Naive thymus-derived CD4-positive, alpha-beta T cell (primary cell): ENCODE data around the gene ARHGAP42. TPM values are rescaled to one million over a fixed set of nuclear protein-coding genes. Genes with fewer than 3 reads are reported as not detected.
A peak's percentile ranks its signal among the peaks of the same experiment; 100 is the strongest.

Experiments
- ATAC-seq: fragments of 150-1000 bp; cut with Tn5 transposase; 2 replicates; pipeline ENCODE4 v1.10.0; 2021; ENCODE audit warnings: mild to moderate bottlenecking, moderate library complexity
- CTCF ChIA-PET: fragments of 350-600 bp; sonication (Branson Sonifier 250); formaldehyde crosslinking; loops from one replicate; lab custom pipeline; 2021; ENCODE audit warnings: antibody characterized with exemption; lab: Charles Lee
- POLR2A ChIA-PET: fragments of 350-600 bp; sonication (Branson Sonifier 250); formaldehyde crosslinking; loops from one replicate; lab custom pipeline; 2021; ENCODE audit warnings: antibody characterized with exemption, inconsistent platforms; lab: Charles Lee
- DNase-seq, 9 donors: peaks; one replicate each; pipeline versions ENCODE4 v3.0.0 to v3.0.0-alpha.2; 2020 to 2022; ENCODE audit warnings: mixed read lengths in 1 of 9
- H3K27ac ChIP-seq: one replicate; pipeline ENCODE4 v1.7.0; 2013; ENCODE audit warnings: mild to moderate bottlenecking, low read depth, low read length, moderate library complexity
- H3K27me3 ChIP-seq, 2 donors: one replicate each; pipeline ENCODE4 v1.7.0; 2013; ENCODE audit warnings: low read length in 2 of 2, mild to moderate bottlenecking in 2 of 2, moderate library complexity in 2 of 2; ENCODE audit not compliant: control insufficient read depth in 2 of 2, insufficient read depth in 2 of 2
- H3K36me3 ChIP-seq, 3 experiments: 1 replicate in 2 of 3; 2 replicates in 1 of 3; pipeline ENCODE4 v1.7.0; 2013; ENCODE audit warnings: low read length in 3 of 3, mild to moderate bottlenecking in 3 of 3, moderate library complexity in 1 of 3; ENCODE audit not compliant: insufficient read depth in 3 of 3, control insufficient read depth in 2 of 3
- H3K4me1 ChIP-seq, 2 donors: one replicate each; pipeline ENCODE4 v1.7.0; 2013; ENCODE audit warnings: low read length in 2 of 2, mild to moderate bottlenecking in 2 of 2, moderate library complexity in 1 of 2; ENCODE audit not compliant: control insufficient read depth in 2 of 2, insufficient read depth in 2 of 2
- H3K4me3 ChIP-seq: 2 replicates; pipeline ENCODE4 v1.7.0; 2013; ENCODE audit warnings: mild to moderate bottlenecking, low read length
- H3K9me3 ChIP-seq, 3 experiments: 1 replicate in 2 of 3; 2 replicates in 1 of 3; pipeline ENCODE4 v1.7.0; 2013; ENCODE audit warnings: low read length in 3 of 3; ENCODE audit not compliant: control insufficient read depth in 2 of 3
- H3K27ac Mint-ChIP-seq, 9 donors: one replicate each; pipeline ENCODE4 v1.8.0; 2020 to 2022; ENCODE audit warnings: mixed read lengths in 9 of 9, mild to moderate bottlenecking in 8 of 9, moderate library complexity in 5 of 9, inconsistent platforms in 2 of 9
- H3K27me3 Mint-ChIP-seq, 5 donors: one replicate each; pipeline ENCODE4 v1.8.0; 2021 to 2022; ENCODE audit warnings: mixed read lengths in 5 of 5, mild to moderate bottlenecking in 1 of 5
- H3K36me3 Mint-ChIP-seq, 5 donors: one replicate each; pipeline ENCODE4 v1.8.0; 2020 to 2022; ENCODE audit warnings: mixed read lengths in 5 of 5, mild to moderate bottlenecking in 3 of 5, inconsistent platforms in 1 of 5
- H3K4me1 Mint-ChIP-seq, 7 donors: one replicate each; pipeline ENCODE4 v1.8.0; 2020 to 2022; ENCODE audit warnings: mixed read lengths in 7 of 7, mild to moderate bottlenecking in 3 of 7, inconsistent platforms in 1 of 7
- H3K4me3 Mint-ChIP-seq, 10 donors: one replicate each; pipeline ENCODE4 v1.8.0; 2020 to 2022; ENCODE audit warnings: mild to moderate bottlenecking in 10 of 10, mixed read lengths in 10 of 10, moderate library complexity in 6 of 10, inconsistent platforms in 2 of 10
- H3K9me3 Mint-ChIP-seq, 11 donors: one replicate each; pipeline ENCODE4 v1.8.0; 2020 to 2022; ENCODE audit warnings: mixed read lengths in 11 of 11, mild to moderate bottlenecking in 4 of 11, inconsistent platforms in 1 of 11, moderate library complexity in 1 of 11
- intact Hi-C, 2 donors: fragments of 100-400 bp; cut with micrococcal nuclease; formaldehyde crosslinking; loops; one replicate each; pipeline ENCODE4 v1.15.1; 2023
- polyA plus RNA-seq, 2 donors: library from polyadenylated mRNA; unstranded; fragments of 300-500 nt; fragmentation: Illumina TruSeq; gene quantifications; one replicate each; pipeline ENCODE4 v1.2.3, GENCODE V29; 2021
- total RNA-seq, 6 experiments: library from RNA in 5 of 6; stranded (reverse) in 5 of 6; gene quantifications; 1 replicate in 5 of 6; 2 replicates in 1 of 6; pipeline ENCODE4 v1.2.3 and lab custom pipeline; 2021 to 2026

Gene ARHGAP42
- total and polyA plus RNA-seq, 7 experiments from 2014 or later = 0.05 to 0.66 (median 0.21) TPM; not detected in 4

DNA sequence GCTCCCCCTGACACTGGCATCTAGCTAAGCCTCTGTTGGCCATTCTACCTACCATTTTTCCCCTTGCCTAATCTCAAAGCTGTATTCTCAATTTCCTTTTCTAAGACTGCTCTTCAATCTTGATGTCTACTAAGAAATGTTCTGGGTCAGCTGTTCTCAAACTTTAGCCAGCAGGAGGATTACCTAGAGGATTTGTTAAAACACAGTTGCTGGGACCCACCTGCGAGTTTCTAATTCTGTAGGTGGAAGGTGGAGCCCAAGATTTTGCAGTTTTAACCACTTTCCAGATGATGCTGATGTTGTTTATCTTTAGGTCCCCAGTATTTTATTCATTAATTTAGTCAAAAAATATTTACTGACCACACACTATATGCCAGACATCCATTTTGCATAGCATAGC, 9.3 kb upstream of the ARHGAP42 start:
- H3K27ac Mint-ChIP-seq = no peak overlapping the region
- H3K9me3 Mint-ChIP-seq = peaks cover 0 to 9% (median 2%) of the 10 kb centered on the region in 11 donors
- H3K4me1 Mint-ChIP-seq = peaks cover 0 to 11% (median 5%) of the 10 kb centered on the region in 7 donors
- ChIA-PET POLR2A (no interaction called here), CTCF (no interaction called here)
- H3K27ac ChIP-seq = no peak overlapping the region
- peaks cover 0 to 4% of the 10 kb centered on the region in 2 donors for H3K4me1 ChIP-seq
- no peaks in the 10 kb centered on the region for H3K36me3 ChIP-seq
- no peaks in the 10 kb centered on the region for H3K9me3 ChIP-seq
- ATAC-seq (no peak), DNase-seq (no peak)
- intact Hi-C loops = no loop called here
- H3K4me3 ChIP-seq = no peak overlapping the region
- H3K27me3 Mint-ChIP-seq = no peaks in the 10 kb centered on the region
- no peaks in the 10 kb centered on the region for H3K27me3 ChIP-seq
- H3K36me3 Mint-ChIP-seq = no peaks in the 10 kb centered on the region
- H3K4me3 Mint-ChIP-seq = no peak overlapping the region

DNA sequence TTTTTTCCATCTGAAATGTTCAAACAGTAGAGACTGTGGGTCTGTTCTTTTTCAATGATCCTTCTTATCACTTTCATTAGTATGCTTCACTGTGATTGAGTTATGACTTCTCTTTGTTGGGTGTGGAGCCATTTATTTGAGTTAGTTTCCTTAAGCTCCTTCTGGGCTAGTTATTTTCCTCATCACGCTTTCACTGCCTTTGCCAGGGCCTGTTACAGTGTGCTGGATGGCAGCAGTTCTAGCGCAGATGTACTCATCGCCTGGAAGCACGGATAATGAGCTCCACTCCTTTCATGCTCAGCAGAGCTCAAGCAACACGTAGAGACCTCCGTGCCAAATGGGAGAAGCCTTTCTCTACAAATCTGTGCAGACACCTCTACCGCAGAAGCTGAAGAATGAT, 7.0 kb upstream of the ARHGAP42 start:
- Histone ChIP-seq H3K9me3 (no peaks in the 10 kb centered on the region), H3K36me3 (no peaks in the 10 kb centered on the region), H3K27ac (no peak overlapping the region), H3K27me3 (no peaks in the 10 kb centered on the region), H3K4me3 (no peak overlapping the region), H3K4me1 (peaks cover 0 to 4% of the 10 kb centered on the region in 2 donors)
- CTCF ChIA-PET = no interaction called here
- H3K36me3 Mint-ChIP-seq = no peaks in the 10 kb centered on the region
- peaks cover 0 to 13% (median 5%) of the 10 kb centered on the region in 7 donors for H3K4me1 Mint-ChIP-seq
- POLR2A ChIA-PET = no interaction called here
- no peak for ATAC-seq
- H3K27ac Mint-ChIP-seq = no peak overlapping the region
- peaks cover 0 to 13% (median 2%) of the 10 kb centered on the region in 11 donors for H3K9me3 Mint-ChIP-seq
- H3K4me3 Mint-ChIP-seq = no peak overlapping the region
- intact Hi-C loops = loop anchor here in 1 of 2 donors (5.0 kb wide), 1 partner anchor 252 kb away; no protein-coding TSS in a partner anchor
- no peak for DNase-seq
- peaks cover 0 to 6% (median 0%) of the 10 kb centered on the region in 5 donors for H3K27me3 Mint-ChIP-seq

DNA sequence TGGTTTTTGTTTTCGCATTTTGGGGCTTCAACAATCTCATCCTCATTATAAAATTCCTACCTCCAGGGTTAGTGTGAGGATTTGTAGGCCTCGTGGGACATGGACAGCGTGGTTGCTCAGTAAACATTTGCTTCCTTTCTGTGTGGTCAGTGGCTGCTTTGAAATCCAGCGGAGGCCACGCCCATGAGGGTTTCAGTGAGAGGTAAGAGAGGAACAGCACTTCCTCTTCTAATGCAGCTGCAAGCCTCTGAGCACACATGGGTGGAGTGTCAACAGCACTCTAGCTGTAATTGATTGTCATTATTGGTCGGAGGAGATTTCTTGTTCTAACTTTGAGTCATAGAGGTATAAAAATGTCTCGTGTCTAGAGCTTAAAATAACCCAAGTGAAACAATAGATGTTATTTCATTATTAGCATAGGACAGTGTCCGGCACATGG, 6.0 kb upstream of the ARHGAP42 start:
- no peak overlapping the region for H3K4me3 ChIP-seq
- H3K9me3 Mint-ChIP-seq = peaks cover 0 to 8% (median 0%) of the 10 kb centered on the region in 11 donors
- peaks cover 2 to 14% (median 9%) of the 10 kb centered on the region in 5 donors for H3K27me3 Mint-ChIP-seq
- peaks cover 0 to 13% (median 5%) of the 10 kb centered on the region in 7 donors for H3K4me1 Mint-ChIP-seq
- no peaks in the 10 kb centered on the region for H3K27me3 ChIP-seq
- no peak overlapping the region for H3K27ac ChIP-seq
- peak in 2 of 9 donors; percentile 1 to 8 for DNase-seq
- ATAC-seq = peak; percentile 80
- H3K4me3 Mint-ChIP-seq = peak overlapping the region in 3 of 10 donors; percentile 15 to 28 (median 26)
- intact Hi-C loops = loop anchor here in 1 of 2 donors (5.0 kb wide), 1 partner anchor 251 kb away; no protein-coding TSS in a partner anchor
- H3K36me3 Mint-ChIP-seq = no peaks in the 10 kb centered on the region
- no peaks in the 10 kb centered on the region for H3K9me3 ChIP-seq
- ChIA-PET POLR2A (no interaction called here), CTCF (no interaction called here)
- no peaks in the 10 kb centered on the region for H3K36me3 ChIP-seq
- peaks cover 0 to 4% of the 10 kb centered on the region in 2 donors for H3K4me1 ChIP-seq
- peak overlapping the region in 2 of 9 donors; percentile 9 to 24 for H3K27ac Mint-ChIP-seq

DNA sequence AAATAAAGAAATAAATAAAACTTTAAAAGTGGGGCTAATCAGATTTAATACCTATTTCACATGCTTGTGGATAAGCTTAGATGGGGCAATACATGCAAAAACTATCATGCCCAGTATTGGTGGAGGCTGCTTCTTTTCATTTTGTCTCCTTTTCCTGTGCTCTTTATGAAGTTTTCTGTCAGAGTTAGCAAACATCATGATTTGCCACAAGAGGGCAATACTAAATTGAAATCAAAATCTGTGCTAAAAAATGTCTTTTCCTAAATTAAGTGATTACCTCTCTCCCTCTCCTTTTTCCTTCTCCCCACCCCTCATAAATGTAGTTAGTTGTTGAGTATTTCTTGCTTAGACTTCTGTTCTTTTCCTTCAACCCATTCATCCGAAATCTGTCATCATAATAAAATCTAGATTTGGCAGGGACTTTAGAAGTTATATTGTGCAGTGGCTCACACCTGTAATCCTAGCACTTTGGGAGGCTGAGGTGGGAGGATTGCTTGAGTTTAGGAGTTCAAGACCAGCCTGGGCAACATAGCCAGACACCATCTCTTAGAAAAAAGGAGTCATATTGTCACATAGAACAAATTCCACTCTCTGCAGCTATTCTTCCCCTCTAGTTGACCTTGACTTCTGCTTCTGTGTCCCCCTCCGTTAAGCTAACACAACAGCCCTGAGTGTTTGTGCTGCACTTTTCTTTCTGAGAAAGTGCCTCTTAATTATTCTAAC, 4.7 kb upstream of the ARHGAP42 start:
- H3K4me3 ChIP-seq = no peak overlapping the region
- CTCF ChIA-PET = no interaction called here
- H3K9me3 Mint-ChIP-seq = peaks cover 0 to 14% (median 0%) of the 10 kb centered on the region in 11 donors
- no peak overlapping the region for H3K27ac Mint-ChIP-seq
- no peak overlapping the region for H3K27ac ChIP-seq
- POLR2A ChIA-PET = no interaction called here
- peaks cover 5 to 21% (median 10%) of the 10 kb centered on the region in 7 donors for H3K4me1 Mint-ChIP-seq
- H3K9me3 ChIP-seq = no peaks in the 10 kb centered on the region
- H3K36me3 Mint-ChIP-seq = no peaks in the 10 kb centered on the region
- intact Hi-C loops = loop anchor here in 1 of 2 donors (5.0 kb wide), 1 partner anchor 250 kb away; no protein-coding TSS in a partner anchor
- H3K4me3 Mint-ChIP-seq = no peak overlapping the region
- H3K27me3 Mint-ChIP-seq = peaks cover 10 to 25% (median 16%) of the 10 kb centered on the region in 5 donors
- H3K27me3 ChIP-seq = no peaks in the 10 kb centered on the region
- H3K36me3 ChIP-seq = no peaks in the 10 kb centered on the region
- no peak for DNase-seq
- peaks cover 0 to 4% of the 10 kb centered on the region in 2 donors for H3K4me1 ChIP-seq
- no peak for ATAC-seq

DNA sequence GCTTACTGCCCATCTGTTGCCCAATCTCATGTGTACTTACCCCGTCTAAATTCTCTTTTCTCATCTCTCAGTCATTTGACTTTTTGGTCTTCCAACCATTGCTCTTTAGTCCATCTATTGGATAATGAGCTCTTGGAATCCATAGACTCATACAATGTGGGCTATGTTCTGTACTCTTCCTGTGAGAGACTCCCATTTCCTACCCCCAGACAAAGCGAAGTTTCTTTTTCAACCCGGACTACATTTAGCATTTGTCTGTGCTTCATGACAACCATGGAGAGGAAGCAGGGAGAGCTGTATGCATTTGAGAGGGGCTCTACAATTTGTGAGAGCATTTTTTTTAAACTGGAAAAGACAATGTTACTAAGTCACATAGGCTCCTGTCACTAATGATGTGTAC, 4.0 kb upstream of the ARHGAP42 start:
- Histone ChIP-seq H3K9me3 (no peaks in the 10 kb centered on the region), H3K27me3 (no peaks in the 10 kb centered on the region), H3K36me3 (no peaks in the 10 kb centered on the region), H3K27ac (no peak overlapping the region), H3K4me3 (no peak overlapping the region), H3K4me1 (peaks cover 0 to 4% of the 10 kb centered on the region in 2 donors)
- intact Hi-C loops = loop anchor here in 1 of 2 donors (5.0 kb wide), 1 partner anchor 249 kb away; no protein-coding TSS in a partner anchor
- no peak overlapping the region for H3K27ac Mint-ChIP-seq
- peaks cover 5 to 28% (median 16%) of the 10 kb centered on the region in 7 donors for H3K4me1 Mint-ChIP-seq
- no peak overlapping the region for H3K4me3 Mint-ChIP-seq
- H3K27me3 Mint-ChIP-seq = peaks cover 15 to 31% (median 22%) of the 10 kb centered on the region in 5 donors
- ChIA-PET CTCF (no interaction called here), POLR2A (no interaction called here)
- no peaks in the 10 kb centered on the region for H3K36me3 Mint-ChIP-seq
- DNase-seq = no peak
- peaks cover 0 to 11% (median 0%) of the 10 kb centered on the region in 11 donors for H3K9me3 Mint-ChIP-seq
- ATAC-seq = no peak

DNA sequence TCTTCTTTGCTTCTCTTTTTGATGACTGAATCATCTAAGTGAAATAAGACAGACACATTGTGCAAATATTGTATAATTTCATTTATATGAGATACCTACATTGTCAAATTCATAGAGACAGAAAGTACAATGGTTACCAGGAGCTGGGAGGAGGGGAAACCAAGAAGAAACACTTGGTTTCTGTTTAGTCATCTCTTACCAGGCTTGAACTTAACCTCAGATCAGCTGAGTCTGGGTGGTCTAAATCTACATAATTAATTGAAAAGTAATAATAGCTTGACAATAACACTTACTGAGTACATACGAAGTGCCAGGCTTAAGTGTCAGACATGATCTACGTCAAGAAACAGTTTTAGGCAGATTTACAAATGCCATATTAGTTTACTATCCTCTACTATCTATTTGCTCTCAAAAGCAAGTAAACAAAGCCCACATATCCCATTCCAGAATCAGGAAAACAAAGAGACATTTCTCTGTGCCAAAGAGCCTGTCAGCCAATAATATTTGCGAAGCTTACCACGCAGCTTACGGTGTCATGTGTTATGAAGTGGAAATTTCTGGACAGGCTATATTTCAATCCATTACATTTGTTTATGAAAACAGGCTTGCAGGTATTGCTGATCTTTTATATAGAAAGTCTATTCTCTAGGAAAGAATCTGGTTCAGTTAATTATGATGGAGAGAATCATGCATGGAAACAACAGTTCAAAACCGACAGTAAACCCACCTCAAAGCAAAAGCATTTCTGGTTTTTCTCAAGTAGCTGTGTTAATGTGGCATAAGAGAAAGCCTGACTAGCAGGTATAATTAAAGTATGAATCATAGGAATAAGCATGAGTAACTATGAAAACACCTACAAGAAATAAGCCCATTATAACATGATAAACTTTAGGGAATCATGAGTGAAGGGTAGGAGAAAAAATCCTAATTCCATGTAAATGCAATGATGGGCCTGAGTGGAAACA, 2.7 kb upstream of the ARHGAP42 start:
- Mint-ChIP-seq H3K4me3 (no peak overlapping the region), H3K4me1 (peaks cover 5 to 32% (median 16%) of the 10 kb centered on the region in 7 donors), H3K27me3 (peaks cover 22 to 37% (median 31%) of the 10 kb centered on the region in 5 donors), H3K36me3 (no peaks in the 10 kb centered on the region), H3K27ac (no peak overlapping the region), H3K9me3 (peaks cover 0 to 10% (median 0%) of the 10 kb centered on the region in 11 donors)
- Histone ChIP-seq H3K27me3 (no peaks in the 10 kb centered on the region), H3K27ac (no peak overlapping the region), H3K9me3 (no peaks in the 10 kb centered on the region), H3K36me3 (no peaks in the 10 kb centered on the region), H3K4me3 (no peak overlapping the region), H3K4me1 (peaks cover 0 to 4% of the 10 kb centered on the region in 2 donors)
- no peak for ATAC-seq
- no peak for DNase-seq
- intact Hi-C loops = loop anchor here in 1 of 2 donors (5.0 kb wide), 1 partner anchor 248 kb away; no protein-coding TSS in a partner anchor
- CTCF ChIA-PET = no interaction called here
- POLR2A ChIA-PET = no interaction called here
